T-helper 22 cell (primary cell): ENCODE data around the gene SRSF2.
A peak's percentile ranks its signal among the peaks of the same experiment; 100 is the strongest.
"Not testable (repeated sequence)": the region's sequence is repeated elsewhere in the genome, so short reads cannot be mapped to it uniquely, and the experiment has no call there.

Experiments
- DNase-seq: peaks from one replicate; pipeline ENCODE4 v3.0.0-alpha.2; 2020; ENCODE audit warnings: low read depth

SRSF2 gene

GRCh38 chr17:76737082-76737675, at the start of gene SRSF2:
TSS of gene SRSF2 (minus strand) at chr17:76737331. CDS start at chr17:76737160, 171 bp downstream.
- peak; percentile 97 for DNase-seq

DNA sequence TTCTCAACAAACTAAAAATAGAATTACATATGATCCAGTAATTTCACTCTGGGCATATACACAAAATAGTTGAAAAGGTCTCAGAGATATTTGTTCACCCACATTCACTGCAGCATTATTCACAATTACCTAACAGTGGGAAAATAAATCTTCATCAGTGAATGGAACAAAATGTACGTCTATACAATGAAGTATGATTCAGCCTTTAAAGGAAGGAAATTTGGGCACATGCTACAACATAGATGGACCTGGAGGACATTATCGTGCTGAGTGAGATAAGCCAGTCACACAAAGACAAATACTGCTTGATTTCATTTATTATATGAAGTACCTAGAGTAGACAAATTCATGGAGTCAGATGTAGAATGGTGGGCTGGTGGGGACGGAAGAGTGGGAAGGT, 47.8 kb upstream of the SRSF2 start:
- no peak for DNase-seq

DNA sequence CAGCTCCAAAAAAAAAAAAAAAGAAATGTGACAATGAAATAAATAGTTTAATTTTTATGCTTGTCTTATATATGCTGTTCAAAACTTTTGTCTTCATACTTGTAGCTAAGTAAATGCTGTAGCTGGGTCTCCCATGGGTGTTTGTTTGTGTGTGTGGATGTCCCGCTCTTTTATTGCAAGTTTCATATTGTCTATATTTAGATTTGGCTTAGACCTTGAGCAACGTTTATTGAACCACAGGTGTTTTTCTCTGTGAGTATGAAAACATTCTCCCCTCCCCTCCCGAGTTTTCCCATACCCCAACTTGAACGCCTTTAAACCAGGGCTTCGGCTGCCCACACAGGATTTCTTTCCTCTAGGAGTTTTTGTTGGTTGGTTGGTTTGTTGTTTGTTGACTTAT, 46.0 kb upstream of the SRSF2 start:
- DNase-seq: no peak

DNA sequence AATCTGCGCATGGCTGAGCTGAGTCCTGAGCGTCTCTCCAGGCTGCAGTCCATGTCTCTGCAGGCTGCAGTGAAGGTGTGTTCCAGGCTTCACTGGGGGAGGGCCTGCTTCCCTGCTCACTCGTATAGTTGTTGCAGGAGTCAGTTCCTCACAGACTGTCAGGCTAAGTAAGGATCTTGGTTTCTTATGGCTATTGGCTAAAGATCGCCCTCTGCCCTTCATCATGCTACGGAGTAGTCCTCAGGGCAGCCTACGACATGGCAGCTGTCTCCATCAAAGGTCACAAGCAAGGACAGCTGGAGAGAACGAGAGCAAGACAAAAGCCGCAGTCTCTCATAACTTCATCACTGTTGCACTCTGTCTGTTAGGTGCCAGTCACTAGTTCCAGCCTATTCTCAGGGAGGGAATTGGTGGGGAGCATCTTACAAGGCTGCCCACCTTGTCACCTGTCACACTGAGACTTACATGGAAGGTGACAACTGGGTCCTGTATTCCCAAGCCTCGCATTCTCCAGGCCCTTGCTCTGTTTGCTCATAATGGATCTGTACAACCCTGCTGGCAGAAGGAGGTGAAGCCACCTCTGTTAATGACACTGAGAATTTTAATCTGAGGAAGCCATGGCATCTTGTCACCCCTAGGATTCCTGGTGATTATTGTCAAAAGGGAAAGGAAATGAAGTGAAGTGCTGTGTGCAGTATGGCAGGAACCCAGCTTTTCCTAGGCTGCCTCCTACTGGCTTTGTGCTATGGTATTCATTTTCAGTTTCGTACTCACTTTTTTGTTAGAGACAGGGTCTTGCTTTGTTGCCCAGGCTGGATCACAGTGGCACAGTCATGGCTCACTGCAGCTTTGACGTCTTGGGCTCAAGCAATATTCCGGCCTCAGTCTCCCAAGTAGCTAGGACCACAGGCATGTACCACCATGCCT, 44.2 kb upstream of the SRSF2 start:
- DNase-seq: no peak

DNA sequence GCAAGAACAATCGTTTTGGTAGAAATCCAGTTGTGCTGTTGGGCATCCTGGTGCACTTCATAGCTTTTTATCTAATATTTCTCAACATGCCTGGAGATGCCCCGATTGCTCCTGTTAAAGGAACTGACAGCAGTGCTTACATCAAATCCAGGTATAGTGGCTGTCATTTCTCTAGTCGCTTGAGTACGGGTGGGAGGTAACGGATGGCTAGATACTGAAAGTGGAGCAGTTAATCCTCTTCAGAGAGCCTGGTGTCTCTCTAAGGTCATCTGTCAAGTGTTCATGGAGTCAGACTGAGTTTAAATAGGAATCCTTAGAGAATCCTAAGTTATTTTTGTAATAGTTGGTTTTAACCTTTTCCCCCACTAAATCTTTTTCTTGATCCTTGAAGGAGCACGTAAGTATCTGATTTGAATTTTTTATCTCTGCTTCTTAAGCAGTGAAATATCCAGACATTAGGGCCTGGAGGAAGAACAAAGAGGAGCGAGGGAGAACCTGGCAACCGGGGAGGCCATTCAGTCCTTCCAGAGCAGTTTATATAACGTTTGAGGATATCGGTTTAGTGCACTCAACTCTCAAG, 38.0 kb upstream of the SRSF2 start:
- no peak for DNase-seq

DNA sequence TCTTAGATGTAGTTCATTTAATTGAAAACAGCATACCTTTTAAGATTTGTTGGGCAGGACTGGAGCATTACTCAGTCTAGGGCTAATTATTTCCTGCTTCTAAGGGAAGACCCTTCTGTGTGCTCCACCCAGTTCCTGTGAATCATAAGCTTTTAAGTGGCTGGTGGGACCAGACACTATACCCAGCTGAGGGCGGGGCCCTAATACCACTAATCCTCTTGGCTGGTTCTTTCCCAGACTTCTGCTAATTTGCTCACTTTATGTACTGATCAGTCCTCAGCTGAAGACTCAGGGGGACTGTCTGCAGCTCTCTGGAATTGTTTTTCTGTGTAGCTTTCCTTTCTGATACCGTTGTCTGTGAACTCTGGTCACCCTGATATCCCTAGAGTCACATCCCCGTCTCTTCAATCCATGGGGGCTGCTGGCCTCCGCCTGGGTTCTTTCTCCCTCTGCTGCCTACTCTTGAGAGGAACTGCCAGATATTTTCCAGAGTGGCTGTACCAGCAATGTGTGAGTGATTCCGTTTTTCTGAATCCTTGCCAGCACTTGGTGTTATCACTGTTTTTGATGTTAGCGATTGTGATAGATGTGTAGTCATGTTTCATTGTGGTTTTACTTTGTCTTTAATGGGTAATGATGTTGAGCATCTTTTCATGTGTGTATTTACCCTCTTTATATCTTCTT, 35.9 kb upstream of the SRSF2 start:
- peak; percentile 76 for DNase-seq

GRCh38 chr17:76758570-76758969, 21.4 kb upstream of the SRSF2 start:
- no peak for DNase-seq

GRCh38 chr17:76757256-76757655, 20.1 kb upstream of the SRSF2 start:
- no peak for DNase-seq

DNA sequence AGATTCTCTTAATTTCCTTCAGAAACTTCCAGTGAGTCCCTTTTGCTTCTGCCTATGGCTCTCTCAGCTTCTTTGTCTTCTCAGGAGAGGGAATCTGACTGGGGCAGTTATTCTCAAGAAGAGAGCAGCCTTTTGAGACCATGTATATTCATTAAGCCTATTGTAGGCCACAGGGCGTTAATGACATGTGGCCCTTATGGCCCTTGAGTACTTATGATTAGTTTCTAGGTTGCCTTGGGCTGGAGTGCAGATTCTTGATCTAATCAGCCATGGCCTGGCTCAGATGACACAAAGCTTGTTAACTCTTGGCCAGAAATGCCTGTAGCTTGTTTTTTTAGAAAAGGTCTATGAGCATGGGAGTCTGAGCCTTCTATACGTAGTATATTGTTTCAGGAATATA, 18.2 kb upstream of the SRSF2 start:
- DNase-seq: no peak

GRCh38 chr17:76753061-76753961, 16.2 kb upstream of the SRSF2 start:
- DNase-seq: no peak

GRCh38 chr17:76752006-76752405, 14.9 kb upstream of the SRSF2 start:
- peak; percentile 20 for DNase-seq

DNA sequence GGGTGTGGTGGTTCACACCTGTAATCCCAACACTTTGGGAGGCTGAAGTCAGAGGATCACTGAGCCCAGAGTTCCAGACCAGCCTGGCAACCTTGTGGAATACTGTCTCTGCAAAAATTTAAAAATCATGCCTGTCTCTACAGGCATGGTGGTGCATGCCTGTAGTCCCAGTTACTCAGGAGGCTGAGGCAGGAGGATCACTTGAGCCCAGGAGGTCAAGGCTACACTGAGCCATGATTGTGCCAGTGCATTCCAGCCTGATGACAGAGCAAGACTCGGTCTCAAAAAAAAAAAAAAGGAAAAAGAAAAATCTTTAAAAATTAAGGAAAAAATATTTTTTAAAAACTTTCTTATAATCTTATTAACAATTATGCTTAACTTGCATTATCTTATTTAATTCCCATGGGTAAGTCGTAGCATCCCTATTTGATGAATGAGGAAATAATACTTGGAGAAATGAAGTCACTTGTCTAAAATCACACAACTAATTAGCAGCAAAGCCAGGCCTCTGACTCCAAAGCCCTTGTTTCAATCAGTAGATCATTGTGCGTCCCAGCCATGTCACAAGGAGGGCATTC, 14.4 kb upstream of the SRSF2 start:
- DNase-seq: no peak

DNA sequence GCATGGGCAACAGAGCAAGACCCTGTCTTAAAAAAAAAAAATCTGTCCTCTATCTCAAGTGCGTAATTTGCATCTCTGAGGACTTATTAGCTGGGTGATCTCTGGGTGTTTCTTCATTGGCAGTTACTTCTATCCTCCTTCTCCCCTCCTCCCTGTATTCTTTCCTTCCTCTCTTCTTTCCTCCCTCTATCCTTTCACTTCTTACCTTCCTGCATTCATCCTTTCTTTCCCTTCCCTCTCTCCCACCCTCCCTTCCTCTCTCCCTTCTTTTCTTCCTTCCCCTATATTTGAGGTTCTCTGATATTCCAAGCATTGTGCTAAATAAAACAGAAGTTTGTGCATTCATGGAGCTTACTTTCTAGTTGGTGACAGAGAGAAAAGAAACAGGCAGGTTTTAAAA, 11.5 kb upstream of the SRSF2 start:
- no peak for DNase-seq

GRCh38 chr17:76747716-76748363, 10.7 kb upstream of the SRSF2 start:
- DNase-seq: no peak

DNA sequence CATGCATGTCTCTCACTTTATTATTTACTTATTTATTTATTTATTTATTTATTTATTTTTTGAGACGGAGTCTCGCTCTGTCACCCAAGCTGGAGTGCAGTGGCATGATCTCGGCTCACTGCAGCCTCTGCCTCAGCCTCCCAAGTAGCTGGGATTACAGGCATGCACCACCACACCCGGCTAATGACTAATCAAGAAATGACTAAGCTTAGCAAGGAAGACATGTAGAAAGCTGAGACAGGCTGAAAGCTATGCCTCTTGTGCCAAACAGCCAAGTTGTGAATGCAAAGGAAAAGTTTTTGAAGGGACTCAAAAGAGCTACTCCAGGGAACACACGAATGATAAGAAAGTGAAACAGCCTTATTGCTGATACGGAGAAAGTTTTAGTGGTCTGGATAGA, 8.7 kb upstream of the SRSF2 start:
- DNase-seq: not testable (repeated sequence)

- no peak for DNase-seq
These were observed 7.6 kb upstream of the SRSF2 start for GRCh38 chr17:76744747-76745146.

- no peak for DNase-seq
These were observed 5.8 kb upstream of the SRSF2 start for GRCh38 chr17:76742958-76743357.

GRCh38 chr17:76740329-76741118, 3.4 kb upstream of the SRSF2 start:
- DNase-seq: no peak

DNA sequence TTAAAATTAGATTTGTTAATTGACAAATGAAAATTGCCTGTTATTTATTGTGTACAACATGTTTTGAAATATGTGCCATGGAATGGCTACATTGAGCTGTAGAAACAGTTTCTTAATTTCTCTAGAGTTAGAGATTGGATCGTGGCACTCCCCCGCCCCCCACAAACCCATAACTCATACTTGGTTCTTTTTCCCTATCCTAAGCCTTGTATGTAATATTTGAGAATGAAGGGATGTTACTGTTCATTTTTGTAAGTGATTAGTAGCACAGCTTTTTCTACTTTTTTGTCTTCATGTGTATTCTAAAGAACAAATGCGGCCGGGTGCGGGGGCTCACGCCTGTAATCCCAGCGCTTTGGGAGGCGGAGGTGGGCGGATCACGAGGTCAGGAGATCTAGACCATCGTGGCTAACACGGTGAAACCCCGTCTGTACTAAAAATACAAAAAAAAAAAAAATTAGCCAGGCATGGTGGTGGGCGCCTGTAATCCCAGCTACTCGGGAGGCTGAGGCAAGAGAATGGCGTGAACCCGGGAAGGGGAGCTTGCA, 2.5 kb upstream of the SRSF2 start:
- not testable (repeated sequence) for DNase-seq

- DNase-seq: no peak
These were observed 1.3 kb upstream of the SRSF2 start for GRCh38 chr17:76738468-76738850.
